ENCODE measurements around the gene MAGI3. TPM values are rescaled to one million over a fixed set of nuclear protein-coding genes. Genes with fewer than 3 reads are reported as not detected.

MAGI3 gene
- total RNA-seq, 1 donor from 2014 or later = 6.3 TPM

GRCh38 chr1:113519556-113519955 lies 129.2 kb downstream of the MAGI3 start:
- Histone ChIP-seq H3K27me3 (ENCODE audit: control insufficient read depth, insufficient read depth, low read length) (no peaks in the 10 kb centered on the region), H3K36me3 (ENCODE audit: control insufficient read depth, insufficient read depth, low read length) (no peaks in the 10 kb centered on the region), H3K4me3 (ENCODE audit: low read depth, low read length) (no peak overlapping the region)
- peak; percentile 28 for DNase-seq (ENCODE audit: low read depth)
- no peak for TF ChIP-seq CTCF (IDR thresholded peaks at IDR 0.05; ENCODE audit: insufficient read depth, low read length, severe bottlenecking)
- FAIRE-seq = no peak

GRCh38 chr1:113530021-113530420 lies 139.7 kb downstream of the MAGI3 start:
- H3K4me3 ChIP-seq (ENCODE audit: low read depth, low read length) = no peak overlapping the region
- no peaks in the 10 kb centered on the region for H3K36me3 ChIP-seq (ENCODE audit: control insufficient read depth, insufficient read depth, low read length)
- DNase-seq (ENCODE audit: low read depth) (no peak), FAIRE-seq (no peak)
- TF ChIP-seq CTCF (IDR thresholded peaks at IDR 0.05; ENCODE audit: insufficient read depth, low read length, severe bottlenecking) = no peak
- H3K27me3 ChIP-seq (ENCODE audit: control insufficient read depth, insufficient read depth, low read length) = no peaks in the 10 kb centered on the region

GRCh38 chr1:113531321-113531720 lies 141.0 kb downstream of the MAGI3 start:
- H3K36me3 ChIP-seq (ENCODE audit: control insufficient read depth, insufficient read depth, low read length) = no peaks in the 10 kb centered on the region
- no peaks in the 10 kb centered on the region for H3K27me3 ChIP-seq (ENCODE audit: control insufficient read depth, insufficient read depth, low read length)
- DNase-seq (ENCODE audit: low read depth) = no peak
- FAIRE-seq = no peak
- TF ChIP-seq CTCF (IDR thresholded peaks at IDR 0.05; ENCODE audit: insufficient read depth, low read length, severe bottlenecking) = no peak
- H3K4me3 ChIP-seq (ENCODE audit: low read depth, low read length) = no peak overlapping the region

- Histone ChIP-seq H3K36me3 (ENCODE audit: control insufficient read depth, insufficient read depth, low read length) (no peaks in the 10 kb centered on the region), H3K27me3 (ENCODE audit: control insufficient read depth, insufficient read depth, low read length) (no peaks in the 10 kb centered on the region), H3K4me3 (ENCODE audit: low read depth, low read length) (no peak overlapping the region)
- no peak for DNase-seq (ENCODE audit: low read depth)
- TF ChIP-seq CTCF (IDR thresholded peaks at IDR 0.05; ENCODE audit: insufficient read depth, low read length, severe bottlenecking) = no peak
- FAIRE-seq = no peak
These were observed 142.7 kb downstream of the MAGI3 start for GRCh38 chr1:113533061-113533460.

GRCh38 chr1:113534130-113534817 lies 144.0 kb downstream of the MAGI3 start:
- Histone ChIP-seq H3K27me3 (ENCODE audit: control insufficient read depth, insufficient read depth, low read length) (no peaks in the 10 kb centered on the region), H3K4me3 (ENCODE audit: low read depth, low read length) (no peak overlapping the region), H3K36me3 (ENCODE audit: control insufficient read depth, insufficient read depth, low read length) (no peaks in the 10 kb centered on the region)
- DNase-seq (ENCODE audit: low read depth) (peak; percentile 78), FAIRE-seq (no peak)
- no peak for TF ChIP-seq CTCF (IDR thresholded peaks at IDR 0.05; ENCODE audit: insufficient read depth, low read length, severe bottlenecking)

GRCh38 chr1:113534875-113535274 lies 144.6 kb downstream of the MAGI3 start:
- H3K27me3 ChIP-seq (ENCODE audit: control insufficient read depth, insufficient read depth, low read length) = no peaks in the 10 kb centered on the region
- FAIRE-seq = no peak
- TF ChIP-seq CTCF (IDR thresholded peaks at IDR 0.05; ENCODE audit: insufficient read depth, low read length, severe bottlenecking) = no peak
- no peak for DNase-seq (ENCODE audit: low read depth)
- no peaks in the 10 kb centered on the region for H3K36me3 ChIP-seq (ENCODE audit: control insufficient read depth, insufficient read depth, low read length)
- H3K4me3 ChIP-seq (ENCODE audit: low read depth, low read length) = no peak overlapping the region

All from bronchial epithelial cell (primary cell).